Endothelial cell of umbilical vein (primary cell): ENCODE results near the gene PMEL. TPM values are rescaled to one million over a fixed set of nuclear protein-coding genes. Genes with fewer than 3 reads are reported as not detected.

ENCODE experiments used
- BruUV-seq: library from RNA; stranded (reverse); fragments of 400-500 nt; replicated peaks from 2 replicates; lab custom pipeline; 2021; lab: Mats Ljungman, UMichigan
- CTCF ChIA-PET: fragments of 300-600, 350-600 bp; sonication (Branson Sonifier 250); formaldehyde crosslinking; loops from one replicate; lab custom pipeline; 2021; ENCODE audit warnings: antibody characterized with exemption, inconsistent platforms; lab: Charles Lee
- POLR2A ChIA-PET: fragments of 300-600, 350-600 bp; sonication (Branson Sonifier 250); formaldehyde crosslinking; loops from one replicate; lab custom pipeline; 2021; ENCODE audit warnings: antibody characterized with exemption, inconsistent platforms; lab: Charles Lee
- DNase-seq: peaks from one replicate; pipeline ENCODE4 v3.0.0-alpha.2; 2011; ENCODE audit warnings: low read depth, low spot score
- FAIRE-seq: peaks from 2 replicates; lab custom pipeline; 2011; peaks lifted over from hg19 to GRCh38; lab: Jason Lieb, UNC
- H2AFZ ChIP-seq: 2 replicates; pipeline ENCODE4 v1.6.0; 2012; ENCODE audit warnings: low read depth, low read length, control low read depth, inconsistent platforms
- H3K27ac ChIP-seq: 2 replicates; pipeline ENCODE4 v1.5.1; 2011; ENCODE audit warnings: low read depth, mild to moderate bottlenecking, control low read depth, low read length, moderate library complexity; ENCODE audit not compliant: insufficient read depth
- H3K27me3 ChIP-seq, 2 experiments: 2 replicates each; pipeline versions ENCODE4 v1.6.0 to v1.6.1; 2011; ENCODE audit warnings: low read length in 2 of 2, mixed read lengths in 1 of 2; ENCODE audit not compliant: control insufficient read depth in 2 of 2, insufficient read depth in 2 of 2
- H3K36me3 ChIP-seq, 2 experiments: 2 replicates in 1 of 2; 3 replicates in 1 of 2; pipeline ENCODE4 v1.5.1; 2011; ENCODE audit warnings: low read length in 2 of 2, mild to moderate bottlenecking in 1 of 2, moderate library complexity in 1 of 2; ENCODE audit not compliant: control insufficient read depth in 2 of 2, insufficient read depth in 2 of 2; ENCODE audit errors: extremely low read depth in 1 of 2
- H3K4me1 ChIP-seq: 3 replicates; pipeline ENCODE4 v1.5.1; 2011; ENCODE audit warnings: mild to moderate bottlenecking, low read length; ENCODE audit not compliant: control insufficient read depth, insufficient read depth; ENCODE audit errors: extremely low read depth
- H3K4me2 ChIP-seq: 2 replicates; pipeline ENCODE4 v1.6.1; 2011; ENCODE audit warnings: low read length, control low read depth, mixed read lengths; ENCODE audit not compliant: insufficient read depth
- H3K4me3 ChIP-seq, 3 experiments: fragments of 200-600 bp in 1 of 3; sonication (generic), shearing (Covaris generic) in 1 of 3; replicated peaks in 1 of 3; 2 replicates each; pipeline ENCODE4 v1.5.1; 2011 to 2016; ENCODE audit warnings: control low read depth in 3 of 3, low read length in 3 of 3, mild to moderate bottlenecking in 2 of 3, inconsistent platforms in 1 of 3, low read depth in 1 of 3, moderate library complexity in 1 of 3; ENCODE audit not compliant: insufficient read depth in 1 of 3
- H3K79me2 ChIP-seq: 2 replicates; pipeline ENCODE4 v1.6.0; 2012; ENCODE audit warnings: low read length, inconsistent platforms; ENCODE audit not compliant: control insufficient read depth, insufficient read depth
- H3K9ac ChIP-seq: replicated peaks from 2 replicates; pipeline ENCODE3; 2011; ENCODE audit warnings: low read length, control low read depth; ENCODE audit not compliant: insufficient read depth; ENCODE audit errors: extremely low read depth
- H3K9me1 ChIP-seq: replicated peaks from 3 replicates; pipeline ENCODE4 v1.6.0; 2011; ENCODE audit warnings: mild to moderate bottlenecking, low read length; ENCODE audit not compliant: control insufficient read depth, insufficient read depth; ENCODE audit errors: extremely low read depth
- H3K9me3 ChIP-seq: replicated peaks from 2 replicates; pipeline ENCODE4 v1.5.1; 2012; ENCODE audit warnings: low read length, inconsistent platforms; ENCODE audit not compliant: control insufficient read depth, insufficient read depth
- H4K20me1 ChIP-seq: replicated peaks from 2 replicates; pipeline ENCODE3; 2011; ENCODE audit warnings: mild to moderate bottlenecking, low read length; ENCODE audit not compliant: control insufficient read depth, insufficient read depth; ENCODE audit errors: extremely low read depth
- EZH2 ChIP-seq: IDR thresholded peaks from 2 replicates; pipeline ENCODE4 v1.6.1; 2012; ENCODE audit warnings: borderline replicate concordance, low read depth, mild to moderate bottlenecking, moderate library complexity, low read length, inconsistent platforms; ENCODE audit not compliant: severe bottlenecking
- FOS ChIP-seq: IDR thresholded peaks from 2 replicates; pipeline ENCODE4 v1.6.1; 2011; ENCODE audit warnings: mild to moderate bottlenecking, low read length, moderate library complexity, borderline replicate concordance; ENCODE audit not compliant: insufficient read depth
- GATA2 ChIP-seq: IDR thresholded peaks from 2 replicates; pipeline ENCODE4 v1.7.0; 2011; ENCODE audit warnings: low read depth, mild to moderate bottlenecking, moderate library complexity, mixed read lengths, low read length; ENCODE audit not compliant: insufficient read length, insufficient read depth
- JUN ChIP-seq: IDR thresholded peaks from 2 replicates; pipeline ENCODE4 v1.6.1; 2011; ENCODE audit warnings: borderline replicate concordance, low read depth; ENCODE audit not compliant: insufficient read length, insufficient read depth
- MAX ChIP-seq: IDR thresholded peaks from 2 replicates; pipeline ENCODE4 v1.6.1; 2011; ENCODE audit not compliant: insufficient read depth, insufficient read length
- MYC ChIP-seq: IDR thresholded peaks from one replicate; pipeline ENCODE4 v1.6.1; 2011; ENCODE audit warnings: mild to moderate bottlenecking, low read depth, low read length
- POLR2A ChIP-seq: IDR thresholded peaks from 2 replicates; pipeline ENCODE4 v1.6.1; 2012; ENCODE audit warnings: low read depth, mild to moderate bottlenecking, control low read depth, low read length
- POLR2AphosphoS5 ChIP-seq: IDR thresholded peaks from 2 replicates; pipeline ENCODE4 v1.6.1; 2012; ENCODE audit warnings: low read depth, mild to moderate bottlenecking, control low read depth, low read length, moderate library complexity; ENCODE audit not compliant: insufficient read depth
- dilution Hi-C: fragments of 300-500 bp; cut with MboI; formaldehyde crosslinking; loops from one replicate; pipeline ENCODE4 v1.15.0; 2019; ENCODE audit warnings: low sequenced_read_pairs; ENCODE audit not compliant: extremely low pct_ligation_motif_present
- intact Hi-C: fragments of 100-400 bp; cut with micrococcal nuclease; formaldehyde crosslinking; loops from one replicate; pipeline ENCODE4 v1.10.0; 2022
- polyA plus RNA-seq, 4 experiments: library from polyadenylated mRNA; depleted of rRNA in 3 of 4; stranded (reverse) in 3 of 4; unstranded in 1 of 4; fragments of >200 nt; gene quantifications; 2 replicates each; pipeline versions ENCODE4 v1.2.1 to v1.2.3, GENCODE V29; 2011 to 2012; ENCODE audit warnings: missing spikeins in 1 of 4
- total RNA-seq: library from RNA; stranded (reverse); gene quantifications from 2 replicates; pipeline ENCODE4 v1.2.3, GENCODE V29; 2021
- TF ChIP-seq, protein P1 (sequence below), 2 donors: IDR thresholded peaks; 1 replicate in 1 of 2; 2 replicates in 1 of 2; pipeline ENCODE4 v1.5.1; 2011; ENCODE audit warnings: low read length in 2 of 2, mild to moderate bottlenecking in 2 of 2, moderate library complexity in 2 of 2, control low read depth in 1 of 2, inconsistent platforms in 1 of 2, low read depth in 1 of 2; ENCODE audit not compliant: insufficient read depth in 1 of 2; ENCODE audit errors: extremely low read depth in 1 of 2

Gene PMEL
- total and polyA plus RNA-seq, 2 donors (not counting 3 experiments of a cell fraction or from before 2014, with no cell fraction given) = 0.51 to 0.99 TPM

DNA sequence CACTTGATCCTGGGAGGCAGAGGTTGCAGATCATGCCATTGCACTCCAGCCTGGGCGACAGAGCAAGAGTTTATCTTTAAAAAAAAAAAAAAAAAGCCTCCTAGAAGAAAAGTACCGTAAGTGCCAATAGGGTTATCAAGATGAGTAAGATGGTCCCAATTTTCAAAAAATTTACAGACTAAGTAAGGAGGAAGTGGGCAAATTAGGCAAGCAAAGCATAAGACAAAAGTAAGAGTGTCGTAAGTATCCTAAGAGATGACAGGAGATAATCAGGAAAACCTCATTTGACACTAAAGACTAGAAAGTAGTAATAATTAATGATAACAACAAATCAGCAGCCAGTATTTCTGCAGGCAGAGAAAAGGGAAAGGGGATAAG is 50.4 kb downstream of the PMEL start:
- peaks cover 12% of the 10 kb centered on the region for H3K4me1 ChIP-seq
- no peak overlapping the region for H2AFZ ChIP-seq
- H3K79me2 ChIP-seq = peaks cover 13% of the 10 kb centered on the region
- TF ChIP-seq POLR2A (no peak), JUN (no peak), EZH2 (no peak), POLR2AphosphoS5 (no peak), FOS (no peak), GATA2 (no peak), MYC (no peak), MAX (no peak)
- TF ChIP-seq, protein P1, sequence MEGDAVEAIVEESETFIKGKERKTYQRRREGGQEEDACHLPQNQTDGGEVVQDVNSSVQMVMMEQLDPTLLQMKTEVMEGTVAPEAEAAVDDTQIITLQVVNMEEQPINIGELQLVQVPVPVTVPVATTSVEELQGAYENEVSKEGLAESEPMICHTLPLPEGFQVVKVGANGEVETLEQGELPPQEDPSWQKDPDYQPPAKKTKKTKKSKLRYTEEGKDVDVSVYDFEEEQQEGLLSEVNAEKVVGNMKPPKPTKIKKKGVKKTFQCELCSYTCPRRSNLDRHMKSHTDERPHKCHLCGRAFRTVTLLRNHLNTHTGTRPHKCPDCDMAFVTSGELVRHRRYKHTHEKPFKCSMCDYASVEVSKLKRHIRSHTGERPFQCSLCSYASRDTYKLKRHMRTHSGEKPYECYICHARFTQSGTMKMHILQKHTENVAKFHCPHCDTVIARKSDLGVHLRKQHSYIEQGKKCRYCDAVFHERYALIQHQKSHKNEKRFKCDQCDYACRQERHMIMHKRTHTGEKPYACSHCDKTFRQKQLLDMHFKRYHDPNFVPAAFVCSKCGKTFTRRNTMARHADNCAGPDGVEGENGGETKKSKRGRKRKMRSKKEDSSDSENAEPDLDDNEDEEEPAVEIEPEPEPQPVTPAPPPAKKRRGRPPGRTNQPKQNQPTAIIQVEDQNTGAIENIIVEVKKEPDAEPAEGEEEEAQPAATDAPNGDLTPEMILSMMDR (IDR thresholded peaks at IDR 0.05; ENCODE audit: extremely low read depth in 1 of 2, insufficient read depth in 1 of 2, low read depth in 1 of 2, low read length in 2 of 2) = no peak
- H3K27ac ChIP-seq = no peak overlapping the region
- H4K20me1 ChIP-seq = no peaks in the 10 kb centered on the region
- POLR2A ChIA-PET = no interaction called here
- dilution Hi-C loops (no loop called here), intact Hi-C loops (no loop called here)
- no peaks in the 10 kb centered on the region for H3K9me1 ChIP-seq
- FAIRE-seq (no peak), DNase-seq (no peak)
- no peaks in the 10 kb centered on the region for H3K27me3 ChIP-seq
- H3K9me3 ChIP-seq = no peaks in the 10 kb centered on the region
- no TSS peak for BruUV-seq
- H3K36me3 ChIP-seq = peaks cover 0 to 3% of the 10 kb centered on the region in 2 experiments
- no peak overlapping the region for H3K4me3 ChIP-seq
- CTCF ChIA-PET = interaction anchor here (0.9 to 2.2 kb wide), 5 partner anchors 11 to 98 kb away, joined by 3 to 12 read pairs (median 4); partner anchors contain the start of genes ORMDL2, PYM1 and SARNP
- no peak overlapping the region for H3K9ac ChIP-seq
- no peak overlapping the region for H3K4me2 ChIP-seq
